Astrocyte of the cerebellum (primary cell): ENCODE measurements around the gene PWWP2B.

ENCODE experiments used
- DNase-seq: peaks from one replicate; pipeline ENCODE4 v3.0.0-alpha.2; 2011; ENCODE audit warnings: low read depth
- H3K4me3 ChIP-seq: 2 replicates; pipeline ENCODE4 v1.5.1; 2011; ENCODE audit warnings: mild to moderate bottlenecking, low read depth, low read length, moderate library complexity
- in situ Hi-C: cut with HindIII; loops from 2 replicates; pipeline ENCODE4 v1.10.0; 2017; ENCODE audit warnings: low sequenced_read_pairs
- TF ChIP-seq, protein P1 (sequence below): IDR thresholded peaks from 2 replicates; pipeline ENCODE4 v1.5.1; 2012; ENCODE audit warnings: low read length, low read depth, moderate library complexity, mild to moderate bottlenecking; ENCODE audit errors: missing control alignments

Gene PWWP2B

DNA sequence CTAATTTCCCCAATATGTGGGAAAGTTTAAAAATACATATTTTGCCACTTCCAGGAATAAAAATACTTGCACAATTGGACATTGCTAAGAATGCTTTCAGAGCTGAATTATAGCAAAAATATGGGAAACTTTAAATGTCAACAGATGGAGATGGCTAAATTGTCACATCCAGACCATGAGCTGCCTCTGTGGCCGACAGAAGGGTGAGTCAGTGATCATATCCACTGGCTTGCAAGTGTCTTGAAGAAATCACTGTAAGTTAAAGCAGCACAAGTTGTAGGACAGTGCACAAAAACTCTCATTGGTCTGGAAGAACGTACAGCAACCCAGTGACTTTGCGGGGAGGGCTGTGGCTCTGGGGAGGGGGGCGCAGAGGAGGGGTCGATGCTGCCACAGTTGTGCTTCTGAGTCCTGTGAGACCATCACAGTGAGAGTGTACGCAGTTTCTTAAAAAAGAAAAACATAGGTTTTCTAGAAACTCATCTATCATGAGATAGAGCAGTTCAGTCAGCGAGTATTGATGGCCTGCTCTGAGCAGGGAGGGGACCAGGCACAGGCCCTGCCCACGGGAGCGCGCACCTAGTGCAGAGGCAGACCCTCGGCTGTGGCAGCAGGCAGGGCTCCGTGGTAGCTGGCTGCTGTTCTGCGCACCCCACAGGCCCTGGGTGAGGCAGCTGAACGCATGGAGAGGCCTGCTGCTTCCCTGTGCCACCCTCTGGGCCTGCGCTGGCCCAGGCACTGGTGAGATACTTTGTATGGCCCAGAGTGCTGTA is 39.5 kb upstream of the PWWP2B start:
- in situ Hi-C loops, result no loop called here
- DNase-seq, result no peak
- H3K4me3 ChIP-seq, result no peak overlapping the region
- TF ChIP-seq, protein P1, sequence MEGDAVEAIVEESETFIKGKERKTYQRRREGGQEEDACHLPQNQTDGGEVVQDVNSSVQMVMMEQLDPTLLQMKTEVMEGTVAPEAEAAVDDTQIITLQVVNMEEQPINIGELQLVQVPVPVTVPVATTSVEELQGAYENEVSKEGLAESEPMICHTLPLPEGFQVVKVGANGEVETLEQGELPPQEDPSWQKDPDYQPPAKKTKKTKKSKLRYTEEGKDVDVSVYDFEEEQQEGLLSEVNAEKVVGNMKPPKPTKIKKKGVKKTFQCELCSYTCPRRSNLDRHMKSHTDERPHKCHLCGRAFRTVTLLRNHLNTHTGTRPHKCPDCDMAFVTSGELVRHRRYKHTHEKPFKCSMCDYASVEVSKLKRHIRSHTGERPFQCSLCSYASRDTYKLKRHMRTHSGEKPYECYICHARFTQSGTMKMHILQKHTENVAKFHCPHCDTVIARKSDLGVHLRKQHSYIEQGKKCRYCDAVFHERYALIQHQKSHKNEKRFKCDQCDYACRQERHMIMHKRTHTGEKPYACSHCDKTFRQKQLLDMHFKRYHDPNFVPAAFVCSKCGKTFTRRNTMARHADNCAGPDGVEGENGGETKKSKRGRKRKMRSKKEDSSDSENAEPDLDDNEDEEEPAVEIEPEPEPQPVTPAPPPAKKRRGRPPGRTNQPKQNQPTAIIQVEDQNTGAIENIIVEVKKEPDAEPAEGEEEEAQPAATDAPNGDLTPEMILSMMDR, result no peak

DNA sequence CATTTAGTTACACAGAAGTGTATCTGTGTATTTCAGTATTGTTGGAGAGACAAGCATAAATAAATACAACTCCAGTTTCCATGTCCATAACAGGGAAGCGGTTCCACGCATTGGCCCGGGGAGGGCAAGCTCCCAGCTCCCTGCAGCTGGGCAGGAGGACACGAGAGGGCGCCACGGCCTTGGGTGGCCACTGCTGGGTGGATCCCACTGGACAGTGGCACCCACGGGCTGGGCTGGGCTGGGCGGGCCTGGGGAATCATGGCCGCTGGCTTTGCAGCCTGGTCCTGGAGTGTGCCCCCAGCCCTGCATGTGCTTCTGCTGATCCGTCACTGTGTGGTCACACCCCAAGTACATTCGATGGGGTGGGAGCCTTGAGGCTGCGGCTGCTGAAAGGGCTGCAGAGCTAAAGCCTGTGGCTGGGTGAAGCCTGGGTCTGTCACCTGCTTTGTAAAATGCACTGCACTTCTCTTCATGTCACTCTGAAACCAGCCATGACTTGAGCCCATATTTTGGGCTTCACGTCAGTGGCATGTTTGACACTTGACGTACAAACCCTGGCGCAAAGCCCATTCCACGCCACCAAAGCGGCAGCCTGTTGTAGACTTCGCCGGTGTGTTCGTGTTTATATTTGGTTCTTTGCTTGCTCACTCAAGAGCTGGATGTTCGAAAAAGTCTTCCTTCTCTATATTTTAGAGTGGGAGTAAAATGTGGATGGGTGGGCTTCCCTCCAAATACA is 37.5 kb upstream of the PWWP2B start:
- in situ Hi-C loops, result no loop called here
- no peak overlapping the region for H3K4me3 ChIP-seq
- DNase-seq, result no peak
- TF ChIP-seq, protein P1, result no peak

DNA sequence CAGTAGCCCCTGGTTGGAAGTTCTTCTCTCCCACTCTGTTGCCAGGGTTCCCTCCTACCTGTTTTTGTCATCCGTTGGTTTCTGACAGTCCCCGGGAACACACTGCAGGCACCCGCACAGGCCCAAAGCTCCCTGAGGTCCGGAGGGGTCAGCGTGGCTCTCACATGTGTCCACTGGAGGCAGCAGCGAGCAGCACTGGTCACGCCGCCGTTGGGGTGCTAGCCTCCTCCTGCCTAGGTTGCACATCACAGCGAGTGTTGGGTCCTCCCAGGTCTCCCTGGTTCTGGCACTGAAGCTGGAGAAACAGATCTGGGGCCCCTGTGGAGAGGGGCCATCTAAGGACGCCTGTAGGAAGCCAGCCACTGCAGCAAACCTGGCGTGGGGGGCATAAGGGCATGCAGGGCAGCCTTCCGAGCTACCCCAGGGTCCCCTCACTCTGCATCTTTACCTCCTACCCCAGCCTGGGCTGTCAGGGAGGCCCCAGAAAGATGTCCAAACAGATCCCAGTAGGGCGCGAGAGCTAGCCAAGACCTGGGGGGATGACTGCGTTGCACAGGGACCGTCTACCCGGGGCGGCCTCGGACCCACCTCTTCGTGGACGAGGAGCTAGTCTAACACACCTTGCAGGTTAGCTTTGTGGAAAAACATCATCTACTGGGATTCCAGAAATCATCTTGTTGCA is 36.1 kb upstream of the PWWP2B start:
- no peak overlapping the region for H3K4me3 ChIP-seq
- no peak for DNase-seq
- TF ChIP-seq, protein P1, result peak; percentile 59
- in situ Hi-C loops, result no loop called here

DNA sequence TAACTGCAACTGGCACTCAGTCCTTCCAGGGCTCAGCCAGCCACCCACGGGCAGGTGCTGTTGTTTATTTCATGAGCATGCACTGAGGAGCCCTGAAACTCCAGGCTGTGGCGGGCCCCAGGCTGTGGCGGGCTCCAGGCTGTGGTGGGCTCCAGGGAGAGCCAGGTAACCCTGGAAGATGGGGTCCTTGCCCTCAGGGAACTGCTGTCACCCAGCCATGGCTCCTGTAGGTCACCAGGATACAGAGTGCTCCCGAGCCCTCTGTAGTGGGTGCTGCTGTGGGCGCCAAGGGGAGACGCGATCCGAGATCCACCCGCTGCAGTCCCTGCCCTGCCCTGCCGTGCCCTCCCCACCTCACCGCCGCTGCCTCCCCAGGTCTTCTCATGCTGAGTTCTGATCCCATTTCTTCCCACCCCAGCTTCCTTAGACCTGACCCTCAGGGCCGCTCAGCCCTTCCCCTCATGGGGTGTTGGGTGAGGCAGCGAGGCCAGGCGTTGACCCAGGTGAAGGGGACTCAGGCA is 35.4 kb upstream of the PWWP2B start:
- no peak for DNase-seq
- no peak overlapping the region for H3K4me3 ChIP-seq
- in situ Hi-C loops, result no loop called here
- TF ChIP-seq, protein P1, result no peak

DNA sequence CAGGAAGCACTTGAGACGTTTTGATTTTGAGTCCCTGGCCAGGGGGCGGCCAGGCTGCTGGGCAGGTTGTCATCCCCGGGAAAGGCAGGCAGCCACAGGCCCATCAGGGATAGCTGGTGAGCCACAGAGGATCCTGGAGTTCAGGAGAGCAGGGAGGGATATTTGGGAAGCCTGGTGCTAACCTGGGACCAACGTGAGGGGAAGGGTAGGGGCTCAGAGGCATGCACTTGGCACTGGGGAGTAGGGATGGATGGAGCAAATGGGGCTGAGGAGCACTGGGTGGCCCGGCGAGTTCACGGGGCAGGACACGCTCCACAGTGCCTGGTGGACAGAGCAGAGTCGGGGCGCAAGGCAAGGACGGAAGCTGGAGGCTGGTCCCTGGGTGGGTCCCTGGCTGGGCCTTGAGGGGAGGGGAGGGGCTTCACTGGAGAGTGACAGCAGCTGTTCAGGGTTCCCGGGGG is 34.8 kb upstream of the PWWP2B start:
- in situ Hi-C loops, result no loop called here
- no peak for DNase-seq
- TF ChIP-seq, protein P1, result no peak
- H3K4me3 ChIP-seq, result no peak overlapping the region

DNA sequence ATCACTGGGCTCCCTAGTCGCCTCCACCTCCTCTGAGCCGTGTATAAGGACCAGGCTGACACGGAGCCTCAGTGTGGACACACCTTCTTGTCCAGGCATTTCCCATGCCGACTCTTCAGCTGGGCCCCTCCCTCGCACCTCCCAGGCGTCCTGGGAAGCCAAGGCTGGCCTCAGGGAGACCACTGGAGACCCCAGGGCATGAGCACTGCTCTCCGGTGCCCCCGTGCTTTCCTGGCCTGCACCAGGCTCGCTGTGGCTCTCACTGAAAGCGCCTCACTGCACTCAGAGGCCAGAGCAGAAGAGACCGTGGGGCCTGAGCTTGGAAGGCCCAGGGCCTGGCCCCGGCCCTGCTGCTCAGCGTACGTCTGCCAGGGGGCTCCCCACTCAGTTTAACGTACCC is 33.6 kb upstream of the PWWP2B start:
- DNase-seq, result no peak
- in situ Hi-C loops, result no loop called here
- H3K4me3 ChIP-seq, result no peak overlapping the region
- TF ChIP-seq, protein P1, result no peak
